C4-2B (cell line): ENCODE results near the gene ERC2.

Experiments
- H3K27ac ChIP-seq: fragments of 450-650 bp; 2 replicates; pipeline ENCODE4 v1.5.1; 2017
- ZFX ChIP-seq: fragments of 450-650 bp; IDR thresholded peaks from 2 replicates; pipeline ENCODE4 v1.6.1; 2017
- TF ChIP-seq, protein P1 (sequence below): fragments of 450-650 bp; conservative IDR thresholded peaks from 2 replicates; pipeline ENCODE4 v1.5.1; 2017; ENCODE audit warnings: mild to moderate bottlenecking

ERC2 gene

DNA sequence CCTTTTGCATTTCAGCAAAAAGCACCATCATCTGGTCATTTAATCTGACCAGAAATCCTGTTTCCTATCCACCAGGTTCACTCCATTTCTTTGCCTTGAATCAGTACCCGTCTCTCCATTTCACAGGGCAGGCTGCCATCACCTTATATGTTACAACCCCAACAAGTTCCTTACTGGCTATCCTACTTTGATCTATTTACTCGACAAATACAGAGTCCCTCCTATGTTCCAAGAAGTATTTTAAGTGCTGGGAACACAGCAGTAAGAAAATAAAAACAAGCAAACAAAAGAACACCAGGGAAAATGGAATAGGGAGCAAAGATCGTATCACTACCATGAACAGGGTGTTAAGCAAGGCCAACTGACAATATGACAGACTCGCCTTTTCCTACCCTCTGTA lies 685.9 kb downstream of the ERC2 start:
- TF ChIP-seq, protein P1, sequence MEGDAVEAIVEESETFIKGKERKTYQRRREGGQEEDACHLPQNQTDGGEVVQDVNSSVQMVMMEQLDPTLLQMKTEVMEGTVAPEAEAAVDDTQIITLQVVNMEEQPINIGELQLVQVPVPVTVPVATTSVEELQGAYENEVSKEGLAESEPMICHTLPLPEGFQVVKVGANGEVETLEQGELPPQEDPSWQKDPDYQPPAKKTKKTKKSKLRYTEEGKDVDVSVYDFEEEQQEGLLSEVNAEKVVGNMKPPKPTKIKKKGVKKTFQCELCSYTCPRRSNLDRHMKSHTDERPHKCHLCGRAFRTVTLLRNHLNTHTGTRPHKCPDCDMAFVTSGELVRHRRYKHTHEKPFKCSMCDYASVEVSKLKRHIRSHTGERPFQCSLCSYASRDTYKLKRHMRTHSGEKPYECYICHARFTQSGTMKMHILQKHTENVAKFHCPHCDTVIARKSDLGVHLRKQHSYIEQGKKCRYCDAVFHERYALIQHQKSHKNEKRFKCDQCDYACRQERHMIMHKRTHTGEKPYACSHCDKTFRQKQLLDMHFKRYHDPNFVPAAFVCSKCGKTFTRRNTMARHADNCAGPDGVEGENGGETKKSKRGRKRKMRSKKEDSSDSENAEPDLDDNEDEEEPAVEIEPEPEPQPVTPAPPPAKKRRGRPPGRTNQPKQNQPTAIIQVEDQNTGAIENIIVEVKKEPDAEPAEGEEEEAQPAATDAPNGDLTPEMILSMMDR = no peak
- no peak for TF ChIP-seq ZFX
- H3K27ac ChIP-seq = peak overlapping the region; percentile 91

DNA sequence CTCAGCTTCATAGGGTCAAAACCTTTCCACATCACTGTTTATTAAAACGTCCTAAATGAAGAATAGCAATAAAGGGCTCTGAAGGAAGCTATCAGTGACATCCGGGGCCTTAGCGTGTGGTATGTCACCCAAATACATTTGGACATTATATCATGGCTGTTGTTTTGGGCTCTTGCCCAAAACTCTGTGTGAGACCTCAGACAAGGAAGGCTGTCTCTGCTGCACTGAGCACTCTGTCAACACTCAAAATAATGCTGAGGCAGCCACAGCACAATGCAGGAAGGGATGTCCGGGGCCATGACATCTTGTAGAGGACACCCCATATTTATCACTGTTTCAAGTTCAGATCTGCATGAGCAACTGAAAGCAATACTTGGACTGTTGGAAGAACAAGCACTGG lies 687.4 kb downstream of the ERC2 start:
- peak overlapping the region; percentile 91 for H3K27ac ChIP-seq
- TF ChIP-seq, protein P1 = no peak
- TF ChIP-seq ZFX = no peak

DNA sequence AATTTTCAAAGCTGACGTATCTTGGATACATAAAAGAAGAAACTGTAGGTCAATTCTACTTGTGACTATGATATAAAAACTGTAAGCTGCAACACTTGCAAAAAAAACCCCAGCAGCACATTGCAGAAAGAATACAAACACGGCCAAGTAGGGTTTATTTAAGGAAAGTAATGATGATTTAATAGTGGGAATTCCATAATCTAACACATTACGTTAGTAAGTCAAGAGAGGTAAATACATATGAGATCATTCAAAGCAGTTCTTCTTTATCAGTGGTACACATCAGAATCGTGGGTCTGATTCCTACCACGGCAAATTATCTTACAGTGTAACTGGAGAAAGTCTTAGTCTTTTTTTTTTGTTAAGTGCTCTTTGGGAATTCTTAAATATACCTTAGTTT lies 688.7 kb downstream of the ERC2 start:
- H3K27ac ChIP-seq = no peak overlapping the region
- TF ChIP-seq, protein P1 = no peak
- no peak for TF ChIP-seq ZFX

DNA sequence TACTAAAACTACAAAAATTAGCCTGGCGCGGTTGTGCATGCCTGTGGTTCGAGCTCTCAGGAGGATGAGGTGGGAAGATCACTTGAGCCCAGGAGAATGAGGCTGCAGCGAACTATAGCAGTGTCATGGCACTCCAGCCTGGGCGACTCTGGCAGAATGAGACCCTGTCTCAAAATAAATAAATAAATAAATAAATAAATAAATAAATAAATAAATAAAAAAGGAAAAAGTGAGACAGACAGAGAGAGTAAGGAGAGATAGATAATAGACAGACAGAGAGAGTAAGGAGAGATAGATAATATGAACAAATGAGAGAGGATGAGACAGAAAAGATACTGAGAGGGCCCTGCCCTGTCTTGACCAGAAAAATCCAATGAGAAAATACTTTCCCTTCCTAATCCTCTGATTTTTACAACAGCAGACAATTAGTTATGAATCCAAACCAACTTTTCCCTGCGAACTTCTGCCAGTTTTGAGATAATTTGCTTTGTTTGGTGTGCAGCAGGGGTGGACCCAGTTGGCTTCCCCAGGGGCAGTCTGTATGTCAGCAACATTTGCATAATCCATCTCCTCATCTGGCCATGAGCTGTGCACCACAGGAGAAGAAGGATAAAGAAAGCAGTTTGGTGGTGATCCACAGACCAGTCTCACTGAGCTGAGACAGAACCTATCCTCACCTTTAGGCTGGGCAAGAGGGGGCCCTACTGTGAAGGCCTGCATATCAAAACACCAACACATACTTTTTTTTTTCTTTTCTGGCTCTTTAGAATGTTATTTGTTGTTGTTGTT lies 692.7 kb downstream of the ERC2 start:
- H3K27ac ChIP-seq = no peak overlapping the region
- no peak for TF ChIP-seq ZFX
- TF ChIP-seq, protein P1 = no peak

DNA sequence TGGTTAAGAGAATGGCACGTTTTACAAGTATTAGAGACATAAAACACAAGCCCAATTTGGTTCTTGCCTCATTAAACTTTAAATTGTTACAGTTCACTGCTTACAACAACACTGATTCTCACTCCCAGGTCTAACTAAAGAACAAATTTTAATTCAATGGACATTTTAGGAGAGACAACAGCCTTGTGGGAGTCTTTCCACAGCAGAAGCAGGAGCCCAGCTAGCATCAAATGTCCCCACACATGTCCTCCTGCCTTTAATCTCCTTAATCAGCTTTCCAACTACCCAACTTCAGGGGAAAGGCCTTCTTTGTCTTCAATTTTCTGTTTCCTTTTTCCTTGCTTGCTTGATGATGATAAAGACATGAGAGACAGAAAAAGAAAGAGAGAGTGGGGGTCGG lies 693.4 kb downstream of the ERC2 start:
- no peak for TF ChIP-seq ZFX
- TF ChIP-seq, protein P1 = no peak
- H3K27ac ChIP-seq = no peak overlapping the region

DNA sequence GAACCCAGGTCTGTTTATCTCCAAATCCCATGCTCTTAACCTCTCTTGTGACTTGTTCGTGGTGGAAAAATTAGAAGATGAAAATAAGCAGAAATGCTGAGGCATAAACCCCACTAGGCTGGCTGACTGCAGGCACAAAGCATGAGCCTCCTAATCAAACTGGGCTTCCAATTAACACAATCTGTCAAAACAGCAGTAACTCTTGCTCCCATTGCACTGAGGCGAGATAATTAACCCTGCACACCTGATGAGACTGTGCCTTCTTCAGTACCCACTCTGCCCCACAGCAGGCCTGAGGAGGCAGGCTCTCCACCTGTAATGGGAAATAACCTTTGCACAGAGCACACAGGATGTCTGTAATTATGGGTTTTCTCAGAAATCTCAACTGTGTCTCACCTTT lies 696.8 kb downstream of the ERC2 start:
- TF ChIP-seq ZFX = no peak
- TF ChIP-seq, protein P1 = no peak
- H3K27ac ChIP-seq = no peak overlapping the region

DNA sequence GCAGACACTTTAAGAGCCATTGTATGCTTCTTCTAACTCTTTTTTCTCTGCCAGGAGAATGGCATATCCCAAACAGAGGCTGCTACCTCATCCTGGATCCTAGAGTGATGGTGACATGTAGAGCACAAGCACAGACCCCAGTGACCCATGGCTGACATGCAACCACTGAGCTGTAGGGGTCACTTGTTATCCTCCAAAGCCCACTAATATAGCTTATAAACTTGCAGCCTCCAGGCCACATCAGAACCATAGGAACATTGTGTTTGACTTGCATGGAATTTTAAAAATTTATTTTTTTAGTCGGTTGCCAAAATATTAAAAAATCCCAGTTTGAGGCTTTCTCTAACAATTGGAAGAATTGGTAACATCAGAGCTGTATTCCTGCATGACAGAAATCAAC lies 698.2 kb downstream of the ERC2 start:
- TF ChIP-seq, protein P1 = no peak
- no peak for TF ChIP-seq ZFX
- no peak overlapping the region for H3K27ac ChIP-seq
